ENCODE results near the gene ZNF639.

DNA sequence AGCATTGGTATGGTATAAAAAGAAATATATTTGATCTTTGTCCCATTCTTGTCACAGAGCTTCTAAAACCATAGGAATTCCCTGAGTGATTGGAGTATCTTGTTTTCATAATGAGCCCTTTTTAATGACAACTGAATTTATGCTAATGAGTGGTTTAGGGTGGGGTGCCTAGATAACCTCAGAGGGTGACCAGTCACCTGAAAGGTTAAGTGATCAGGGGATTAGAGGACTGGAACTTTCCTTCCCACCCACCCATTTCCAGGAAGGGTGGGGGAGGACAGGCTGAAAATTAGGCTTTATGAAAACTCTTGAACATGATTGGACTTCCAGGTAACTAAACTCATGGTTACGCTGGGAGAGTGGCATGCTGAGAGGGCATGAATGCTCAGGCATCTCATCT is 33.2 kb downstream of the ZNF639 start:
- TF ChIP-seq POLR2A (IDR thresholded peaks at IDR 0.05) = no peak
- TF ChIP-seq, protein P1, sequence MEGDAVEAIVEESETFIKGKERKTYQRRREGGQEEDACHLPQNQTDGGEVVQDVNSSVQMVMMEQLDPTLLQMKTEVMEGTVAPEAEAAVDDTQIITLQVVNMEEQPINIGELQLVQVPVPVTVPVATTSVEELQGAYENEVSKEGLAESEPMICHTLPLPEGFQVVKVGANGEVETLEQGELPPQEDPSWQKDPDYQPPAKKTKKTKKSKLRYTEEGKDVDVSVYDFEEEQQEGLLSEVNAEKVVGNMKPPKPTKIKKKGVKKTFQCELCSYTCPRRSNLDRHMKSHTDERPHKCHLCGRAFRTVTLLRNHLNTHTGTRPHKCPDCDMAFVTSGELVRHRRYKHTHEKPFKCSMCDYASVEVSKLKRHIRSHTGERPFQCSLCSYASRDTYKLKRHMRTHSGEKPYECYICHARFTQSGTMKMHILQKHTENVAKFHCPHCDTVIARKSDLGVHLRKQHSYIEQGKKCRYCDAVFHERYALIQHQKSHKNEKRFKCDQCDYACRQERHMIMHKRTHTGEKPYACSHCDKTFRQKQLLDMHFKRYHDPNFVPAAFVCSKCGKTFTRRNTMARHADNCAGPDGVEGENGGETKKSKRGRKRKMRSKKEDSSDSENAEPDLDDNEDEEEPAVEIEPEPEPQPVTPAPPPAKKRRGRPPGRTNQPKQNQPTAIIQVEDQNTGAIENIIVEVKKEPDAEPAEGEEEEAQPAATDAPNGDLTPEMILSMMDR (IDR thresholded peaks at IDR 0.05 in 4 of 5, conservative IDR thresholded peaks at IDR 0.05 in 1 of 5) = no peak

All from gastrocnemius medialis (tissue), 4 donors.